Measurements from ENCODE around the gene FOXN1. TPM values are rescaled to one million over a fixed set of nuclear protein-coding genes. Genes with fewer than 3 reads are reported as not detected.

The FOXN1 gene
- total RNA-seq, 1 donor from 2014 or later: not detected

DNA sequence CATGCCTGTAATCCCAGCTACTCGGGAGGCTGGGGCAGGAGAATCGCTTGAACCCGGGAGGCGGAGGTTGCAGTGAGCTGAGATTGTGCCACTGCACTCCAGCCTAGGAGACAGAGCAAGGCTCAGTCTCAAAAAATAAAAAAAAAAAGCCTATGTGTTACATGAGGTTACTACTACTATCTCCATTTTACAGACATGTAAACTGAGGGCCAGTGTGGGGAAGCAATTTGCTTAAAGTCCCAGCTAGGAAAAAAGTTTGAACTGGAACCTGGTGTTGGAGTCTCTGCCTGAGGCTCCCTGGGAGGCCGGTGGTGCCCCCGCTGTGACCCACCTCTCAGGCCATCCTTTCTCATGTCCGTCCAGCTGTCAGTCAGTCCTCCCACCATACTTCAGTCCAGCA is 28.2 kb upstream of the FOXN1 start:
- FAIRE-seq: no peak
- DNase-seq (ENCODE audit: low spot score in 2 of 2): no peak

DNA sequence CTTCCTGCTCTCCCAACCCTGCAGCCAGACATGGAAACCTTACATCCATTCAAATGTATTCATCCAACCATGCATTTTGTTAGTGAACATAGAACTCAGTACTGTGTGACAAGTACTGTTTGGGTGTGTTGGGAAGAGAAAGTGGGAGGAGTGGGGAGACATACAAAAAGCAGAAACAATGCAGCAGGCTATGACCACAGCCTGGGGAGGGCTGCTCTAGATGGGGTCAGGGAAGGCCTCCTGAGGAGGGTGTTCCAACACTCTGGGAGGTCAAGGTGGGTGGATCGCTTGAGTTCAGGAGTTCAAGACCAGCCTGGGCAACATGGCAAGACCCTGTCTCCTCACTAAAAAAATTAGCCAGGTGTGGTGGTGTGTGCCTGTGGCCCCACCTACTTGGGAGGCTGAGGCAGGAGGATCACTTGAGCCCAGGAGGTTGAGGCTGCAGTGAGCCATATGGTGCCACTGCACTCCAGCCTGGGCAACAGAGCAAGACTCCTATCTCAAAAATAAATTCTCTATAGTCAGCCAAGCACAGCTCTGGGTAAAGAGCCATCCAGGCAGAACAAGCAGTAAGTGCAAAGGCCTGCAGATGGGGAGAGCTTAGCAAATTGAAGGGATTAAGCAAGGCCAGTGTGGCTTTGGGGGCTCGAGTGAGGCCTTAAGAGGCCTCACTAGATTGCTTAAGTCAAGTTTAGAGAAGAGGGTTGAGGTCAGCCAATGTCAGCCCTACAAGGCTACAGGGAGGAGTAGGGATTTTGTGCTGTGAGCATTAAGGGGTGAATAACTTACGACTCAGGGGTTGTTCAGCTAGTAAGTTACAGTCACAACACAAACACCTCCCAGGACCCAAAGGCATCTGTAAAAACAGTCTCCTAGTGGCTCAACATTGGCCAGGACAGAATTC is 27.2 kb upstream of the FOXN1 start:
- DNase-seq (ENCODE audit: low spot score in 2 of 2) (no peak), FAIRE-seq (no peak)

DNA sequence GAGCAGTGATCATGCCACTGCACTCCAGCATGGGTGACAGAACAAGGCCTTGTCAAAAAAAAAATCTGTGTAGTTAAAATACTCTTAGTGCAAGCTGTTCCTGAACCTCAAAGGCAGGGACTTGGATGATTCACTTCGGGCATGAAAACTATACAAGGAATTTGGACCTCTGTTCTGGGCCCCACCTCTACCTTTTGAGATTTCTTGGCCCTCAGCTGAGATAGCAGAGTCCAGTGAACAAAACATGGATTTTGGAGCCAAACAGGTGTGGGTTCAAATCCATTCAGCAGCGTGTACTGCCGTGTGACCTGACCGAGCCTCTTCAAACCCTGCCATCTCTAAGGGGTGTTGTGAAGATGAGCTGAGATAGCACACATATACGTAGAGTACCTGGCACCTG is 25.9 kb upstream of the FOXN1 start:
- DNase-seq (ENCODE audit: low spot score in 2 of 2): no peak

DNA sequence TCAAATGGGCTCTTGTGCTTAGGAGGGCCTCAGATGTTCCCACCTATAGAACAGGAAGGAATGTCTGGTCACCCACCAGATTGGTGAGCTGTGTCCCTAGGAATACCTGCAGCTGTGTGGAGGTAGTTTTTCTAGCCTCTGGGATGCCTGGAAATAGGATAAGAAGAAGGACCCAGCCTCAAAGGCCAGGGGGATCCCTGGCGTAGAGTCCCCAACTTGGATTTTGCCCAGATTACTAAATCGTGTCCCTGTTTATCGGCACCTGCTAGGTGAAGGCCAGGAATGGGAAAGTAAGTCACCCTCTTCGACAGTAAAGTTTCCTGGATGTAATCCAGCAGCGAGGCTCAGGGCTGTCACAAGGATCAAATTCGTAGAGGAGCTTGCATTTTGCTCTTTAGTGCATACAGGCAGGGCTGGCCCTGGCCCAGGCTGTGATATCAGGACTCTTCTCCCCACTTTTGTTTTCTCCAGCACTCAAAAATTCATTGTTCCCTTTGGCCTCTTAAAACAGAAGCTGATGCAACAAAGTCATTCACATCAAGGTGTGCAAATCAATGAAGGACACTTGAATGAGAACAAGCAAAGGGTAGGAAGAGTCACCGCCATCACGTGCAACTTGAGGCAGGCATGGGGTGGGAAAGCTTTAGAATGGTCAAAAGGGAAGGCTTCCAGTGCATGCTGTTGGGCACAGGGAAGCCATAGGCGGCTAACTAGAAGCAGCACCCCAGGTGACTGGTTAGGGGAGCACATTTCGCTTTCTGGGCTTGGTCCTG is 25.2 kb upstream of the FOXN1 start:
- no peak for FAIRE-seq
- DNase-seq (ENCODE audit: low spot score in 2 of 2): no peak

More for the DNA sequence above, 25.9 kb upstream of the FOXN1 start:
- FAIRE-seq: no peak

DNA sequence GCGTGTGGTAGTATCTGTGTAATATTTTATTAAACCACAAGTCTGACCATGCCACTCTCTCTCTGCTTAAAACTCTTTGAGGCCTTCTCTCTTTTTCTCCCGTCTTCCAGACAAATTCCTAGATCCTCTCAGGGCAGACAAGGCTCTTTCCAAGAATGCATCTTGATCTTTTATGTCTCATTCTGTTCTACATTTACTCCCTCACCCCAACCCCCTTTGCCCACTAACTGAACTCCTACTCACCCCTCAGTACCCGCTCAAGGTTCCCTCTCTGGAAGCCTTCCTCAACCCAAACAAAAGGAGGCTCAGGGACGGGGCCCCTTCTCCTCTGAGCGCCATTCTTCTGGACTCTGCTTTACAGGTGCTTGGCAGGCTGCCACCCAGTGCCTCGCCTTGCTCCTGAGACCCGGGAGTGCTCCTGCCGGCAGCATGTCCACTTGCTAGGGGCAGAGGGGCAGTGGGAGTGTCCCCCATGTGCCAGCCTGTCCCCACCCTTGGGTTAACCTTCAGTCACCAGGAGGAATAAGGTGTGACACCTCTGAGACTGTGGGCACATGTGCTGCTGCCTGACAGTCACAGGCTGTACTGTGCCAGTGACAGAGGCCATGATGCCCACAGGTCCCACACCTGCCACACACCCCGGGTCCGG is 23.5 kb upstream of the FOXN1 start:
- FAIRE-seq: no peak

DNA sequence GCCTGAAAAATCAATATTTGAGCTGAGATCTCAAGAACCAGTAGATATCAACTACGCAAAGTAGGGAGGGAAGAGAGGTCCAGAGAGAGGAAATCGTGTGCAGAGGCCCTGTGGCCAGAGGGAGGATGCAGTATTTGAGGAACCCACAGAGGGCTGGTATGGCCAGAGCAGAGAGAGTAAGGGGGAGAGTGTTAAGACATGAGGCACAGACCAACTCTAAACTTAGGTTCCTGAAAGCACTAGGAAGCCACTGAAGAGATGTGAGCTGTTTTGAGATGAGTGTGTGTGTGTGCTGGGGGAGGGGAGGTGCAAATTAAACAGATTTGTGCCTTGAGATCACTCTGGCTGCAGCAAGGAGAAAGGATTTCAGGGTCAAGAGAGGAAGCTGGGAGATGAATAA is 21.9 kb upstream of the FOXN1 start:
- FAIRE-seq: no peak
- no peak for DNase-seq (ENCODE audit: low spot score in 2 of 2)

More for the DNA sequence above, 23.5 kb upstream of the FOXN1 start:
- no peak for DNase-seq (ENCODE audit: low spot score in 2 of 2)

DNA sequence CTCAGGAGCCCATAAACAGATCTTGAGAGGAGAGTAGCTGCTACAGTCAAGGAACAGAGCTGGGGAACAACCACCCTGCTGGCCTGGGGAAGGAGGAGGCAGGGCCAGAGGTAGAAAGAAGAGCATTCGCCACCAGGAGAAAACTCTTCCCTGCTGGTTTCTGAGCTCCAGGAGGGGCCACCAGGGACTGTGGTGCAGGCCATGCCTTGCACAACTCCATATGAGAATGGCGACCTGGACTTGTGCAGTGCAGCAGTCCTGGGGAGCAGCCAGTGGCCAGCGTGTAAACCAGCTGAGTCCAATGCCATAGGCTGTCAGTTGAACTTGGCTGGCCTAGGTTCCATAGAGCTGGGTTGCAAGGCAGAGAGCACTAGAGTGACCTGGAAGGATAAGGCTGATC is 21.1 kb upstream of the FOXN1 start:
- no peak for FAIRE-seq
- no peak for DNase-seq (ENCODE audit: low spot score in 2 of 2)

DNA sequence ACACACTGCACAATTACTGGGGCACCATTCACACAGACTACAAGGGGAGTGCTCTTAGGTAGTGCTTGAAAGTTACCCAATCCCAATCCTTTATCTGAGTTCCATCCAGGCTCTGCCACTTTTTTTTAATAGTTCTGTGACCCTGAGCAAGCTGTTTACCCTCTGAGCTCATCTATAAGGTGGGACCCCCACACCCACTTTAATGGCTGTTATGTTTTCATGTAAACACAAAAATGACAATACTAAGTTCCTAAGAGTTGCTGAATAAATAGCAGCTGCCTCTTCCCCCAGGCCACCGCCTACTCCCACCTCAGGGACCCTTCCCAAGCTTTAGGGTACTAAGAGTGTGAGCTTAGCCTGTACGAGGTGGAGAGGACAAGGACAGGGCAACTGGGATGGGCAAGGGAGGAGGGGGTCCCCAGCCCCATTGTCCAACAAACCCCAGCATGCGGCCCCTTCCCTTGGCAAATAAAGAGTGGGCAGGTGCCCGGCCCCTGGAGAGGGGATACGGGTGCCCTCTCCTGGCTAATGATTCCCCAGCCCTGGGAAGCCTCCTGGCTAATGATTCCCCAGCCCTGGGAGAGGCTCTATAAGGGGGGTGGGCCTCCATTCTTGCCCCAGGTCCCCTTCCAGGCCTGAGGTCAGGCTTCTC is 18.1 kb upstream of the FOXN1 start:
- FAIRE-seq (no peak), DNase-seq (ENCODE audit: low spot score in 2 of 2) (no peak)

DNA sequence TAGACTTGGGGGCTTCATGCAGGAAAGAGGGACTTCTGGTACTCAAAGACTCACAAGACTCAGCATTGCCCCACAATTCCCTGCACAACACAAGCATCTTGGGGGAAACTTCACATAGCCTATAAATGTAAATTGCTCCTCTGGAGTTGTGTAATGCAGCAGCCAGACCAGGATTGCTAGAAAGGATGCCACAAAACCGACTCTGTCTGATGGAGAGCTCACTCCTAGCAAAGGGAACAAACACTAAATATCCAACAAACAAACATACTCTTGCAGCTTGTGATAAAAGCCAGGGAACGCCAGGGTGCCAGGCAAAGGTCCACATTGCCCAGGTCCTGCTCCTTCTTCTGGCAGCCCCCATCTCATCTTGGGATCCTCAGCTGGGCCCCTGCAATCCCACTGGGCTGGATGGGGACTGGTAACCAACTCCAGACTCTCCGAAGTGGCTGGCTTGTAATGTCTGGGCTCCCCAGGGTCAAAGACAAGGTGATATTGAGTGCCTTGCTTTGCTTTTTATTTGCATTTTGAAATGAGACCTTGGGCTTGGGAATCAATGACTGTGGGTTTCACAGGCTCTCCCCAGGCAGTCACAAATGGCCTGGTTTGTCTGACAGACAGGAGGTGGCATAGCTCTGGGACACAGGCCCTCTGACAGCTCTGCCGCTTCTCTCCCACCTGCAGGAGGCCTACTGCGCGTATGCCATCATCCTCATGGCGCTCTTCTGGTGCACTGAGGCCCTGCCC is 17.4 kb upstream of the FOXN1 start:
- no peak for FAIRE-seq
- DNase-seq (ENCODE audit: low spot score in 2 of 2): no peak

DNA sequence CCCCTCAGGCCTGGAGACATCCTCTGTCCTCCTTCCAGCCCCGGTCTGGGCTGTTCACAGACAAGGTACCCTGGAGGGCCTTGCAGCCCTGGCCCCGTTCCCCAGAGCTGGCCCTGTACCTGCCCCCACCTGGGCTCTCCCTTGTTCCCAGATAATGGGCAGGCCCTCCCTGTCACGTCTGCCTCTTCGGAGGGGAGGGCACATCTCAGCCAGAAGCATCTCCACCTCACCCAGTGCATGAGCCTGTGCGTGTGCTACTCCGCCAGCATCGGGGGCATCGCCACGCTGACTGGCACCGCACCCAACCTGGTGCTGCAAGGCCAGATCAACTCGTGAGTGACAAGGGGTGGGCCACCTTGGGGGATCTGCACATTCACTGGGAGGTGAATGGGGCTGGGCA is 14.9 kb upstream of the FOXN1 start:
- FAIRE-seq (no peak), DNase-seq (ENCODE audit: low spot score in 2 of 2) (no peak)

DNA sequence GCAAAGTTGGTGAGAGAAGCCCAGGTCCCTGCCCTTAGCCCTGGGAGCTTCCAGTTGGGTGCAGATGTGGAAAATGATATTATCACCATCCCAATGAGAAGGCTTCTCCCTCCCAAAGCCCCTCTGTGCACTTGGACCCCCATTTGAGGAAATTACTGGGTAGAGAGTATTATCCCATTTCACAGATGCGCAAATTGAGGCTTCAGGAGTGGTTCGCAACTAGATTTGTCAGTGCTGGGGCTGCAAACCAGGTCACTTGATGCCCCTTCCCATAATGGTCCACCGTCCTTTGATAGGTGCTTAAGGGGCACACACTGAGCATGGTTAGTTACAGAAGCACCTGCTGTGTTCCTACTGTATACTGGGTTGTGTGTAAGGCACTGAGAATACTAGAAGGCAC is 14.3 kb upstream of the FOXN1 start:
- DNase-seq (ENCODE audit: low spot score in 2 of 2) (no peak), FAIRE-seq (no peak)

DNA sequence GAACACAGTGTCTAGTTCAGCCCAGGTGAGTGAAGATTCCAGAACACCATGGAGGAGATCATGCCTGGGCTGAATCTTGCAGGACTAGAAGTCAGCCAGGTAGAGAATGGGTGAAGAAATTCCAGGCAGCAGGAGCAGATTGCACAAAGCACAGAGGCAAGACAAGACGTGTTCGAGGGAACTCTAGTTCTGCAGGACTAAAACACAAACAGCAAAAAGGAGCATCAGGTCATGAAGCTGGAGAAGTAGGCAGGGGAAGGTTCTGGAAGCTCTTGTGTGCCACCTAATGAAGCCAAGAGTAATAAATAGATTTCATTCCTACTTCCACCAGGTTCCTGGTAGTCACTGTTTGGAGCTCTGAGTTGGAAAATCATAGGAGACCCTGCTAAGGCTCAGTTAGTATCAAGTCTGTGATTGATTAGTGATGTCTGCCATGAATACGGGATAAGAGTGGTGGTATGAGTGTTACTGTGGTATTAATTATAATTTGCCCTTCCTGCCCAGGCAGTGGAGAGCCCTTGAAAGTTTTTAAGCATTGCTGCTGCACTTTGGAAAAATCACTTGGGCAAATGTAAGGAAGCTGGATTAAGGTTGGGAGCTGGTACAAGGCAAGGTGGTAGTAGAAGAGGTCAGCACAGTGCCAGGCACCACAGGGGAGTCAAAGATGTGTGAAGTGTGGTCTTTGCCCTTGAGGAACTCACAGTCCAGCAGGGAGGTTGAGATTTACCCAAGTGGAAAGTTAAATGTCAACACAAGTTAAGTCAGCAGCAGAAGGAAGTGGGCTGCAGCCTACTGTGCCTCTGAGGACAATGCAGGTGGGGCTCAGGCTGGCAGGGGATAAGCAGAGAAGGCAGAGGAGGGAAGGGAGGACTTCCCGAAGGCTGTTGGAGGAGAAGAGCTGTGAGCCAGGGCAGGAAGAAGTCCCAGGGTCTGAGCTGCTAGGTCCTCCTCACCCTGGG is 13.5 kb upstream of the FOXN1 start:
- FAIRE-seq (no peak), DNase-seq (ENCODE audit: low spot score in 2 of 2) (no peak)

DNA sequence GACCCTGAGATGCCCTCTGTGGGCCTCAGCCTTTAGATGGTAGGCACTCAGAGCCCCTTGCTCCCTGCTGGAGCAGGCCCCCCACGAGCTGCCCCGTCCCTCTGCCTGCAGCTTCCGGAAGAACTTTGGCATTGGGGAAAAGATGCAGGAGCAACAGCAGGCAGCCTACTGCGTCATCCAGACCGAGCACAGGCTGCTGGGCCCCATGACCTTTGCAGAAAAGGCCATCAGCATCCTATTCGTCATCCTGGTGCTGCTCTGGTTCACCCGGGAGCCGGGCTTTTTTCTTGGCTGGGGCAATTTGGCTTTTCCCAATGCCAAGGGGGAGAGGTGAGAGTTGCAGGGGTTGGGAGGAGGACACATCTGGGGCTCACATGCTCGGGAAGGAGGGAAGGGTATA is 12.7 kb upstream of the FOXN1 start:
- no peak for FAIRE-seq
- DNase-seq (ENCODE audit: low spot score in 2 of 2): no peak

DNA sequence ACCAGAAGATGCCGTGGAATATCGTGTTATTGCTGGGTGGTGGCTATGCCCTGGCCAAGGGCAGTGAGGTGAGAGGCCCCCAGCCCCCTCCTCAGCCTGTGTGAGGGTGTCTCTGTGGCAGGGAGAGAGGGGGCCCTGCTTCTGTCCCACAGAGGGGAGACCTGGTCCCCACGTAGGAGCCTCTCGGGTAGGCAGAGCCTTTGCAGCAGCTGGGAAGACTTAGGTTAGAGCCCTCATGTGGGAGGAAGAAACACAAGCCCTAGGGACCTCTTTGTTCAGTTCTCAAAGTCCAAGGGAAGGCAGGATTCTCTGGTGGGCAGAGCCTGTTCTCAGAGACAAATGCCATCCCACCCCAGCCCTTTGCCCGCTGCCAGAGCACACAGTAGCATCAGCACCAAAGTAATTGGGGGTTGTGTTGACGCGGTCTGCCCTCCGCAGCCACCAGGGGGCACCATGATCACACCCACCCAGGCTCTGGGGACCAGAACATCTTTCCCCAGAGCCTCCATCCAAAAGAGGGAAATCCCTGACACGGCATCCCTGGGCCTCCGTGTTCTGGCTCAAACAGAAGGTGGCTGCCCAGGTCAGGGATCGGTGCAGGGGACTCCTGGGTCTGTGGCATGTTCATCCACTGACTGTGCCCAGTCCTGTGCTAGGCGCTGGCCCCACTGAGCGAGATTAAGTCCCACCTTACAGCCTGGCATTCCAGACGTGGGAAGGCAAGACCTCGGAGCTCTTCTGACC is 11.5 kb upstream of the FOXN1 start:
- no peak for FAIRE-seq
- peak; percentile 65 to 93 for DNase-seq (ENCODE audit: low spot score in 2 of 2)

DNA sequence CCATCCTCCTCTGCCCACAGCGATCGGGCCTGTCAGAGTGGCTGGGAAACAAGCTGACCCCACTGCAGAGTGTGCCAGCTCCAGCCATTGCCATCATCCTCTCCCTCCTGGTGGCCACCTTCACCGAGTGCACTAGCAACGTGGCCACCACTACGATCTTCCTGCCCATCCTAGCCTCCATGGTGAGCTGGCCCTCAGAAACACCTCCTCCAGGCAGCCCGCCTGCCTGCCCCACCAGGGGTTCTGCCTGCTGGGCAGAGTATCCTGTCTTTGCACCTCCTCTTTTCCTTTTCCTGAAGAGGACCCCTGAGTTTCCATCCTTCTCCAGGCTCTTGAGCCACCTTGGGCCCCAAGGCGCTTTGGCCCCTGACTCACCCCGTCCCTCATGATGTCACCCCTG is 10.5 kb upstream of the FOXN1 start:
- FAIRE-seq (no peak), DNase-seq (ENCODE audit: low spot score in 2 of 2) (no peak)

DNA sequence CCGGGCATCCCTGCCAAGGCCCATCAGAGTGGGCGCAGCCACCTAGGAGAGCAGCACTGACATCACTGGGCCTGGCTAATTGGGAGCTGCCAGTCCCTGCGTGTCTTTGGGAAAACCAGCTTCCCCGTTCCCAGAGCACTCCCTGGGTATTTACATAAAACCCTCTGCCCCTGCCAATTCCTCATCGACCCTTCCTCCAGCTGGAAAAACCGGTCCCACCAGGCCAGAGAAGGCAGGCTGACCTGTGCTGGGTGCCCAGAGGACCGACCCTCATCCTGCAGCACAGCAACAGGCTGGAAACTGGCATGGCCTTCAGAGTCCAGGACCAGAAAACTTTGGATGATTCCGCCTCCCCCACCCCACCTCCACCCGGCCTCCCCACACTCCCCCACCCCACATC is 8.2 kb upstream of the FOXN1 start:
- FAIRE-seq: no peak
- no peak for DNase-seq (ENCODE audit: low spot score in 2 of 2)

DNA sequence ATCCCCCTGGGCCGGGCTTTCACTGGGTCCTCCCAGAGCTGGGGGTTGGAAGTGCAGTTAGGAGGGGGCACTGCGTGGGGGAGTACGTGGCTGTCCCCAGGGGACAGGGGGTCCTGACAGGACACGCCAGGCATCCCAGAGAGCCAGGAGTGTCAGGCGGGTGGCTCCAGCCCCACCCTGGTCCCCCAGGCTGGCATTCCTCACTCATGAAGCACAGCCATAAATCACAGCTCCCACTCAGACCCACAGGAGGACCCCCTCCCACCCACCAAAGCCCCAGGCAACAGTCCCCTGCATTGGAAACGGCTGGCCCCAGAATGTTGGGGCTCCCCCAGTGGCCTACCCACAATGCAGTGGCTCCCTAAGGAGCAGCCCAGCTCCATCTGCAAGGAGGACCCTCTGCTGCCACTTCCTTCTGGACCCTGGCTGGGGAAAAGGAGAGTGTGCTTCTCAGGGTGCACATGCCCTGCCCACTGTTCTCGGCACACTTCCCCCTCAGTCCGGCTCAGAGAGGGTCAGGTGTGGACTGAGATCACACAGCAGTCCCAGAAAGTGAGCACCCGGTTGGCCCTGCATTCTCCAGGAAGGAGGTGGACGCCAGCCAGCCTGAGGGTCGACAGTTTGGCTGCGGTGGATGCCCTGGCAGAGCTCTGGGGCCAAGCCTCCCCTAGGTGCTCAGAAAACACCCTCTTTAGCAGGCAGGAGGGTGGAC is 7.3 kb upstream of the FOXN1 start:
- DNase-seq (ENCODE audit: low spot score in 2 of 2) (no peak), FAIRE-seq (no peak)

DNA sequence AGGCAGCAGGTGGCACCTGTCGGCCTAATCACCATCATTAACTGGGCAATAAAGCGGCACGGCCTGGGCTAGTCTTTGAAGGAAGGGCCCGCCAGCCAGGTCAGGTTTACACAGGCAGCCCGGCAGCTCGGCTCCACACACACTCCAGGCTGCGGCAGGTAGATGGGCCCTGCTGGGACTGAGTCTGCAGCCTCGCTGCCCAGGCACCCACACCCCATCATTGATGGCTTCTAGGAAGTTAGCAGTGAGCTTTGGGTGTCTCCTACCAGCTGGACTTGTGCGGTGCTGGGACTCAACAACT is 6.8 kb upstream of the FOXN1 start:
- FAIRE-seq (no peak), DNase-seq (ENCODE audit: low spot score in 2 of 2) (no peak)

Data from frontal cortex (tissue), 4 donors.